Stimulated activated naive CD4-positive, alpha-beta T cell treated with Interleukin-2 at 50 U/mL for 16 hours (primary cell): ENCODE results near the gene SPATA4.
"Not testable (repeated sequence)": the region's sequence is repeated elsewhere in the genome, so short reads cannot be mapped to it uniquely, and the experiment has no call there.

Experiments used
- DNase-seq: peaks from one replicate; lab custom pipeline; 2025; lab: John Stamatoyannopoulos, UW

SPATA4 gene

DNA sequence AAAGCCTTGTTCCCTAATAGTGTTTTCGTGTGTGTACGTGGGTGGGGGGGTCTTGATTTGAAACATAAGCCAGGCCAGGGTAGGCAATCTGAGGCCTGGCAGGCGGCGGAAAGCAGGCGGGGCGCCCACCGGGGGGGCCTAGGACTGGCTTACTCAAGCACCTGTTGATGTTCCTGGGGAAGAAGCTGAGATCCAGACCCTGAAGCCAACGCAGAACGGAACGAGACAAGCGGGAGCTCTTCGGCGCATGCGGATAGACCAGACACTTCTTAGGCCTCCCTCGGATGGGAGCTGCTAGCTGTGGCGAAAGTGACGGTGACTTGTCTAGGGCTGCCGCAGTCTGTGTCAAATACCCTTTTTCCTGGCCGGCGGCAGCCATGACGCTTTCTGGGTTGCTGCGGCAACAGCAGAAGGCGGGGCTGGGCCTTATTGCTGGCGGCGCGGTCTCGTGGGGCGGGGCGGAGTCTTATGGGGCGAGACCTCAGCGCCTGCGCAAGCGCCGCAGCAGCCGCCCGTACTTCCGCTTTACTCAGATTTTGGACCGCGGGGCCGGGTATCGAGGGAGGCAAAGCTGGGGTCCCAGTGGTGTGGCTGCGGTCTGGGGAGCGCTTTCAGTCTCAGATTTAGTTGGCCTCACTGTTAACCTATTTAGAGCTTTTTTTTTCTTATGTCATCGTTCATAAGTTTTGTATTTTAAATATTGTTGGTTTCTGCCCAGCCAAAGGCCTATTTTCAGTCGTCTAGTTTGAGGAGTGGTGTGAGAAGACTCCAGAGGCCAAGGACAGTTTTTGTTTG is at the start of gene SPATA4:
Gene SPATA4 (minus strand): TSS at position 402 of the 795 bp plus-strand sequence. CDS start 23 bp downstream, at position 379.
- DNase-seq: peak; percentile 96

DNA sequence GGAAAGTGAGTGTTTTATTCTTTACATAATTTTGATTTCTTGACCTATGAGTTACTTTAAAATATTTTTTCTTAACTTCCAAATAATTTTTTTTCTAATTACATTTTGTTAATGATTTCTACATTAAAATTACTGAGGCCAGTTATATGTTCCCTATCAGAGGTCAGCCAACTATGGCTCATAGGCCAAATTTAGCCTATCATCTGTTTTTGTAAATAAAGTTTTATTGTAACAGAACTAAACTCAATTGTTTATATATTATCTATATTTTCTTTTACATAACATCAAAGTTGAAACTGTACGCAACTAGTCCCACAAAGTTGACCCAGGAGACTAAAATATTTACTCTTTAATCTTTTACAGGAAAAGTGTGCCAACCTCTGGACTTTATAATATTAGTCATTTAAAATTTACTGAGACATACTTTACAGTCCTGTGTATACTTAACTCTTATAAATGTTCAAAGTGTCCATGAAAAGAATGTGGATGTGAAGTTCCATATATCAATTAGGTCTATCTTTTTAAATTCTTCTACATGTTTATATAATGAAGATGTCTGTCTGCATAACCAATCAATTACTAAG is 47.5 kb upstream of the SPATA4 start:
- no peak for DNase-seq

DNA sequence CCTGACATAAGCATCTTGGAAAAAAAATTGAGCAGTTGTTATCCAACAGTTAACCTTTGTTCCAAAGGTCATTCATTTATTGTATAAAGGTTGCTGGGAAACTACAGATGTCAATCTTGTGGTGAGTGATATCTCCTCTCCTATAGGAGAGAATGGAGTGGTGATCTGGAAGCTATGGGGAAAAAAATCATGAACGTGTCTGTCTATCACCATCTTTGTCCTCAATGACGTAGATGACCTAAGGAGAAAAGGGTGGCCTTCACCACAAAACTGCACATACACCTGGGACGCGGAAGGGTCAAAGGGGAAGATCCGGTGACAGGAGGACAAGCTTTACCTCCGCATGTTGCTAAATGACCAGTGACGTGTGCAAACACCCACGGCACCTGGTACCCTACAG is 46.3 kb upstream of the SPATA4 start:
- no peak for DNase-seq

DNA sequence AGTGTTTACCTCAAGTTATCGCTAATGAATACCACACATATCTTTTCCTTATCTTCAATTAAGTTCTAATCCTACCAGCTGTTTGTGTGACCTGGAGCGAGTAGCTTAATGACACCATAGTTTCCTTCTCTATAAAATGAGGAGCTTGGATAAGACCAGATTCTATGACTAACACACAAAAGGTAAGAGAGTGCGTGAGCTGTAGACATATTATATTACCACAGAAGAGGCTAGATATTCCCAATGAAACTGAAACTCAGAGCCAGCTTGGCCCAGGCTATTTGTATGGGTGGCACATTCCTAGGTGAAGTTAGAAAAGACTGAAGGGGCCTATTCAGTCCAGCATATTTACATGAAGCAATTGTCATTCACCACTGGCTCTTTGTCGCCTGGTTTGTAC is 43.4 kb upstream of the SPATA4 start:
- DNase-seq: no peak

DNA sequence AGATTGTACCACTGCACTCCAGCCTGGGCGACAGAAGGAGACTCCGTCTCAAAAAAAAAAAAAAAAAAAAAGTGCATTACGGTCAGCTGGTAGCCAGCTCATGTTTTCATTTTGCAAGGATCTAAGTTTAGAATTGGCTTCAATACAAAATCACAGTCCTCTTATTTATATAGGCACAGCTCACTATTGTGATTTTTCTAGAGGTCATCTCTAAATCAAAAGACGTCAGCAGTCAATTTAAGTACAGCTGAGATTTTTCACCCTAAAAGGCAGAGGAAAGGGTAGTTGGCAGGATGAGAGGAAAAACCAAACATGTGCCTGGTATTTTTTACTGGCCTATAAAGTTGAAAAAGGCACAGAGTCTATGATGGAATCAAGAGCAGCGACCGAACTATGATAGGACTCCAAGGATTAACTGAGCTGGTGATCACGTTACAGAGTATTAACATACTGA is 42.8 kb upstream of the SPATA4 start:
- no peak for DNase-seq

DNA sequence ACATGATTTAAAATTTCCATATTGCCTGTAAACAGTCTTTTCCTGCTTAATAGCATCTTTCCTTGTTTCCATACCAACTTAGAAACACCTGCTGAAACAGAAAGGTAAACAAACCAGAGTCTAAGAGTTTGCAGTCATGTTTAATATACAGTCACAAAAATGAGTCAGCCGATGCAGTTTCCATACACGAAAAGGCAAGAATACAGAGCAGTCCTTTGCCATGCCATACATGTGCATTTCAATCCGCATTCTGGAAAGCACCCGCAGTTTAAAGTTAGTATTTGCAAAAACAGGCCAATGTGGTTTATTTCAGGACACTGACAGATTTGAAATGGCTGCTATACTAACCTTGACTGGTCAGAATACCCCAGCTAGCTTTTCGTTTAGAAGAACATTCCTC is 41.6 kb upstream of the SPATA4 start:
- no peak for DNase-seq

DNA sequence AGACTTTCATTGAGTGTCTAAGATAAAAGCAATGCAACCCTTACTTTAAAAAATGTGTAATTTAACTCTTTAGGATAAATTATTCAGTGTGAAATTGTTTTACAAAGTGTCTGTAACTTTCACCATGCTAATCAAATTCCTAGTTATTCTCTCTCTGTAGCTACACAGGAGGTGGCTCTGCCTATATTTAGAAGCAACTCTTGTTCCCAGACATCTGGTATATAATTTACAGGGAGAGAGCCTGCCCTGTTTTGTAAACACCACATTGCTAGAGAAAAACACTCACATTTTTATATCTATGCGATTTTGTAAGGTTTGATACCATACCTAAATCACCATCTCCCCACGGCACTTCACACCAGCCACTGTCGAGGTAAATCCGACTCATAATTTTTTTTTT is 35.5 kb upstream of the SPATA4 start:
- no peak for DNase-seq

DNA sequence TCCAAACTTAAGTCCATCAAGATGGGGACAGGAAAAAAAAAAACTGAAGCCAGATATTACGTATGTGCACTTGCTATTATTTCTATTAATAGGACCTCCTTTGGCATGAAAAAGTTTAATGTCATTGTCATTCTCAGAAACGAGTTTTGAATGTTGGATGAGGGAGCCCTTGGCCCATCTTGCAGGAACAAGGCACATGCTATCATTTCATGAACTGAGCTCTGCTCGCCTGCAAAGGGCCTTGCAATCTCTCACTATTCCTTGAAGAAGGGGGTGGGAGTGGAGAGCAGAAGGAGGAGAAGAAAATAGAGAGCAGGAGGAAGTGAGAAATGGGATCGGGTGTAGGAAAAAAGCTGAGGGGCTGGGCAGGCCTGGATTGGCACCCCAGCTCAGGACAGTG is 34.3 kb upstream of the SPATA4 start:
- no peak for DNase-seq

DNA sequence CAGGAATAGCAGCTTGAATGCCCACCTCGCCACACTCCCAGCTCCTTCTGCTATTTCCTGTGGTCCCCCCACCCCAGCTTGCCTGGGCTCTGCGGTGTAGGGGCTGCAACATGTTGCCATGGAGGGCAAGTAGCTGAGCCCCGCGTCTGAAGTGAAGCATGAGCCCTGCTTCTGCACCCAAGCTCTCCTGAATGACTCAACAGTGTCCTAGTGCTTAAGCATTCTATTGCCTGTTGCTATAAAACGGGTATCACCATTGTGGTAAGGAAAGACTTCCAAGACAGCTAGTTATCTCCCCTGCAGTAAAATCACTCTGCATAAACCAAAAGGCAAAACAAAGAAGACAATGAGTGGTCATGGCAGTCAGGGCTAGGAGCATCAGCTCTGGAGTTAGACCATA is 31.4 kb upstream of the SPATA4 start:
- DNase-seq: no peak

DNA sequence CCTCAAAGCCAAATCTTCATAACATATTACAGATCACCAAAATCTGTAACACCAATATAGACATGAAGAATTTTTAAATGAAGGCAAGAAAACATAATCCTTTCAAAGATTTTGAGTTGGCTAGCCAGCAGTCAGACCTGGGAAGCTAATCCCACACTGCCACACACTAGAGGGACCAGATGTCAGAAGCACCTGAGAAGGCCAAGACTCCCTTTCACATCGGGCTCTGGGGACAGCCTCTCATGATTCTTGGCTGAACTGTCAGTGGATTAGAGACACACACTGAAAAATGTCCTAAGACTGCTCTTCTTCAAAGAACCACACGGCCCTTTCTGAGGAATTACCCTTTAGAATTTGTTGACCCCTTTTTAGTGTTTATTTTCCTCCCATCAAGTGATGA is 28.2 kb upstream of the SPATA4 start:
- DNase-seq: no peak

DNA sequence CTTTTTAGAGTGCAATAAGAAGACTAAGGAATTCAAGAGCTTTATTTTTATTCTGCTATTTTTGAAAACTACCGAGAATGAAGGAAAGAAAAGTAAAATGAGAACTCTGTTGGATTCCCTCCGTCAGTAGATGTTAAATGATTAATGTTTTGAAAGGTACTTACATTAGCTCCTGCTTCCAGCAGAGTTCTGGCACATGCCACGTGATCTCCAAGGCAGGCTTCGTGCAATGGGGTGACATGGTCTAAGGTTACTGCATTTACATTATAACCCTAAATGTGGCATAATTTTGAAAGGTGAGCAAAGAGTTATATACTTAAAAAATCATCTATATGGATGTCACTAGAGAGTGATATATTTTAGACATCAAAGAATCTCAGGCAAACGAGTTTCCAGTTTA is 26.8 kb upstream of the SPATA4 start:
- DNase-seq: no peak

DNA sequence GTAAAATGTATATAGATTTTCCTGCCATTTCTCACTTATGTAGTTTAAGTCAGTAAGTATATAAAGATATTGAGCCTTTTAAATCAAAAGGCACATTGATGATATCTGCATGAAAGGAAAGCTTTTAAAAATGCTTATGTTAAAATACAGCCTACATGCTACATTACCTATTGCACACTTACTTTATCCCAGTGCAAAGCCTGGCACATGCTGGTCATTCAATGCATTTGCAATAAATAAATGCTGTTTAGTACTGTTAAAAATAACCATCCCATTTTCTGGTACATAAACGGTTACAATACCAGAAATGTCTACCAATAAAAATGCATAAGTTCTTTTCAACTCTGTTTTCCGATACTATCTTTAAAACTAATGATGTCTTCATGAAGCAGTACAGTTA is 22.1 kb upstream of the SPATA4 start:
- DNase-seq: no peak

DNA sequence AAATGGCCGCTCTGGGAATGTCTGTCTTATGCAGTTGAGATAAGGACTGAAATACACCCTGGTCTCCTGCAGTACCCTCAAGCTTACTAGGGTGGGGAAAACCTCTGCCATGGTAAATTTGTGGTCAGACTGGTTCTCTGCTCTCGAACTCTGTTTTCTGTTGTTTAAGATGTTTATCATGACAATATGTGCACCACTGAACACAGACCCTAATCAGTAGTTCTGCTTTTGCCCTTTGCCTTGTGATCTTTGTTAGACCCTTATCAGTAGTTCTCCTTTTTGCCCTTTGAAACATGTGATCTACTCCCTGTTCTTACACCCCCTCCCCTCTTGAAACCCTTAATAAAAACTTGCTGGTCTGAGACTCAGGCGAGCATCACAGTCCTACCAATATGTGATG is 17.0 kb upstream of the SPATA4 start:
- not testable (repeated sequence) for DNase-seq

DNA sequence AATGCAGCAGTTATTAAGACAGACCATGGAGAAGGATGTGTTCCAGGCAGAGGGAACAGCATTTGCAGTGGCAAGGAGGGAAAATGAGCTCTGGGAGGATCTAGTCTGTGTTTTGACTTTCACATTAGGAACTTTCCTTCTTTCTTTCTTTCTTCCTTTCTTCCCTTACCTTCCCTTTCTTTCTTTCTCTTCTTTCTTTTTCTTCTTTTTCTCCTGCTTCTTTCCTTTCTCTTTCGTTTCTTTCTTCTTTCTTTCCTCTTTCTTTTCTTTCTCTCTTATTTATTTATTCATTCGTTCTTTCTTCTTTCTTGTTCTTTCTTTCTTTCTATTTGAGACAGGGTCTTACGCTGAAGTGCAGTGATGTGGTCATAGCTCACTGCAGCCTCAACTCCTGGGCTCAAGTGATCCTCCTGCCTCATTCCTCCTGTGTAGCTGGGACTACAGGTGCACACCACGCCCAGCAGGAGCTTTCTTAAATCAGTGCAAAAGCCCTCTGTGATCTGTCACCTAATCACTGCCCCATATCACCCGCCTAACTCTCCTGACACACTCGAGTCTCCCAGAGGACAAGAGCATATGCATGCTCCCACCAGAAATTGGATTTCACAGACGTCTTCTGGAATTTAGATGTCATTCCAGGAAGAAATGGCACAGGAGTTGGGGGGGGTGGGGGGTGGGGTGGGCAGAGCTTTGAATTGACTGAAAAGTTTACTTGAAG is 15.4 kb upstream of the SPATA4 start:
- DNase-seq: no peak

DNA sequence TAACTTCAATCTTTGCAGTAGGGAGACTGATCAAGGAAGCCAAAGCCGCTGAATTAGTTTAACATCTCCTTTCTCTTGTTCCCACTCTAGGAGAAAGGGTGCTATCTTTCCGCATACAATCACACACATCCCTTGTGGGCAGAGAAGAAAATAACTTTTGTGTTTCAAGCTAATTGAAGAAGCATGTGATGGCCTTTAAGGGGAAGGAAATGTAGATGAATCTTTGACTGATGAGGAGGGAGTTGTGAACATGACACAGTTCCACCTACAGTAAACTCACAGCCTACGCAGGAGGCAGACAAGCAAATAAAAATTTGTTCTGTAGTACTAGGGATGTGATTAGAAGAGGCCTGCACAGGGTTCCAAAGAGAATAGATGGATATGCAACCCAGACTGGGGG is 14.7 kb upstream of the SPATA4 start:
- no peak for DNase-seq

DNA sequence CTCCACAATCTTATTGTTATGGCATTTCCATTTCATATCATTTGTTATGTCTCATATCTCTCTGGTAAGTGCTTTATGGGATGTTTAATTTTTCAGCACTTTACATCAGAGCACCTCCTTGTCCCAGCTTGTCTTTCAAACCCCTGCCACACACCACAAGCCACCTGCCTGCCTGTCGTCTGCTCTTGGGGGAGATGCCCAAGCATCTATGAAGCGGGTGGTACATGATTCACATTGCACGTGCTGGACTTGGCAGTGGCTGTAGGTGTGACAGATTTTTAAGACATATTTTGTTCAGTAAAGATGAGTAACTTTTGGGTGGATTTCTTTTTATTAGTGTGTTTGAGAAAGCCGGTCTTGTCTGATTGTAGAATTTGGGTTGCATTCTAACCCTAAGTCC is 14.2 kb upstream of the SPATA4 start:
- no peak for DNase-seq

DNA sequence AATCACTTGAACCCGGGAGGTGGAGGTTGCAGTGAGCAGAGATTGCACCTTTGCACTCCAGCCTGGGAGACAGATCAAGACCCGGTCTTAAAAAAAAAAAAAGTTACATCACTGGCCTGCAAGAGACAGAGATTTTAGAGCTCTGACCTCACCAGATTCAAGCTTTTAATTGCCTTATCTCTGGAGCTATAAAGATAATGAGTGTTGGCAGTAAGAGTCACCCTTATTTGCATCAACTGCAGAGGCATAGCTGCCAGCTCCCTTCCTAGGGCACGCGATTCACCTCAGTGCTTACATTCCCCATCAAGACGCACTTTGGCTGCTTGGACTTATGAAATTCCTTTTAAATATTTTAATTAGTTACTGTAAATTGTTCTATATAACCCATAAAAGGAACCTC is 12.5 kb upstream of the SPATA4 start:
- DNase-seq: no peak

DNA sequence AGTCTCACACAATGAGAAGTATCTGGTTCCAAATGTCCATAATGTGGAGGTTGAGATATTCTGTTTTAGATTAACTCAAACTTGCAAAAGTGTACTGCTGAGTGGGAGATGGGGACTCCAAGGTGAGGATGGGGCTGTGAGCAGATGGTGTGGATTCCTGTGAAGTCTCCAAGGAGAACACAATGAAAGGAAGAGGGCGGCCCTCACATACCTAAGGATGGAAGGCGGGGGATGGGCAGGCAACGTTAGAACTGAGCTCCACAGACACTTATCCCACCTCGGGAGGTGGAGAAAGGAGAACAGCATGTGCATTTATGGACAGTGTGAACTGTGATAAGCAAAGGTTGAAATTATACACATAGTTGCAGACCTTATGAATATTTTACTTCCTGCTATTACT is 9.9 kb upstream of the SPATA4 start:
- no peak for DNase-seq

DNA sequence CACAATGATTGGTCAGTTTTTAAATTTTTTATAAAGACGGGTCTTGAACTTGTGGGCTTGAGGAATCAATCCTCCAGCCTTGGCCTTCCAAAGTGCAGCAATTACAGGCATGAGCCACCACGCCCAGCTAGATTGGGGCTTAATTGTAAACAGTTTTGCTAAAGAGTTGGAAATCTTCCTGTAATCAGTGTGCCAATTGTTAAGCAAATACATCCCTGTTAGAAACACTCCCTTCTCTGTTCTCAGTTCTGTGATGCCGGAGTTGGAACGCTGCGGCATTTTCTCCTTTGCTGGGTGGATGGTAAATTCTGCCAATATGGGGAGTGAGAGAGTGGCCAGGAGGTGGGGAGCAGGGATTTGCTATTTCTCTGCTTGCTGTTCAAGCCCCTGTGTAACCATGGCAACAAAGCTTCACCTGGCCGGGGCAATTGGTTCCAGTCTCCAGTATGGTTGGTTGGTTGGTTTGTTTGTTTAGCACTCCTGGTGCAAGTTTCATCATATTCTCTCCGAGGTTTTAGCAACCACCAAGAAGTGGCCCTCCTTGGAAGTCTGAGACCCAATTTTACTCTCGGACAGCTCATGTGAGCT is 3.0 kb upstream of the SPATA4 start:
- no peak for DNase-seq

DNA sequence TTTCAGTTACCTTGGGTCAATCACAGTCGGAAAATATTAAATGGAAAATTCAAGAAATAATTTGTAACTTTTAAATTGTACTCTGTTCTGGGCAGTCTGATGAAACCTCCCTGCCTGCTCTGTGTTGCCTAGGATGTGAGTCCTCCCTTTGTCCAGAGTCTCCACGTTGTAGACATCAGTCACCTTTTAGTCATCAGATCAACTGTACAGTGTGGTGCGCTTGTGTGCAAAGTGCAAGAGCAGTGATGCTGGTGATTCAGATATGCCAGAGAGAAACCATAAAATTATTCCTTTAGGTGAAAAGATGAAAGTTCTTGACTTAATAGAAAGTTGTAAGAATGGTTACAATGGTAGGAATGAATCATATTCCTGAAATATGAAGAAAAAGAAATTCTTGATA is 1.4 kb downstream of the SPATA4 start:
- peak; percentile 38 for DNase-seq

DNA sequence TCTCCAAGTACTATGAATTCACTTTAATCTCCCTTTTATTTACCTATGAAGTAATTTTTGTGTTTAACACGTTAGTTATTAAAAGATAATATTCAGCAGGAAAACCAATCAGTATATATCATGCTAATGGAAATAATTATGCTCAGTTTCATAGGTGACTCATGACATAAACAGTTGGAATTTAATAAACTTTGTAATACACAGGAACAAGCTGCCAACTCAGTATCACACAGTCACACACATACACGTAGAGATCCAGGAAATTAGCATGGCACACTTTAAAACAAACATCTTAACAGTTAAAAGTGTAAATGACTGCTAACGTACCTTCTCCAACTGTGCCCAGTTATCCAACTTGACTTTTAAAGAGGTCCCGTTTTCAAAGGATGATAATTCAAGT is 2.3 kb downstream of the SPATA4 start:
- DNase-seq: no peak

DNA sequence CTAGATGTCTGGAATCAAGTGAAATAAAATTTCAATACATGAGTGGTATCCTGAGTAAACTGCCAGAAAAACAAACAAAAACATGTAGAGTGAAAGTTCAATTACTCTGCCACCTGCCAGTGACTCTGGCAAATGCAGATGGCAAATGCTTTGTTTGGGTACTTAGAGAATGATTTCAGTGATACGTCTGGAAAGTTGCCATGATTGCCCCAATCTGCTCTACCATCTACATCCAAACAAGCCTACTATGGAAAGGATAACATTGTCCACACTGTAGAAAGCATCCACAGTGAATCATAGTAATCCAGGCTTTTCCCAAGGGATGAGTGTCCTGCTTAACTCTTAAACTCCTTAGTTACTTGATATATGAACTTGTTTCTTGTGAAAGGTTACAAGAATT is 3.4 kb downstream of the SPATA4 start:
- DNase-seq: no peak
